Mucosa of descending colon (tissue), 3 donors: ENCODE data around the gene PRKAR2B. TPM values are rescaled to one million over a fixed set of nuclear protein-coding genes. Genes with fewer than 3 reads are reported as not detected.

ENCODE experiments used
- ATAC-seq: fragments of 200-7000 bp; cut with Tn5 transposase; one replicate; pipeline ENCODE4 v1.9.1; 2020; ENCODE audit warnings: mild to moderate bottlenecking, moderate library complexity
- DNase-seq, 3 donors: peaks; one replicate each; pipeline ENCODE4 v3.0.0-alpha.2; 2020
- H3K36me3 ChIP-seq: fragments of 200-600 bp; one replicate; pipeline ENCODE4 v1.8.0; 2021; ENCODE audit warnings: low read depth, mild to moderate bottlenecking
- H3K4me1 ChIP-seq: fragments of 200-600 bp; one replicate; pipeline ENCODE4 v1.8.0; 2021; ENCODE audit warnings: low read depth, mild to moderate bottlenecking
- H3K4me3 ChIP-seq: fragments of 200-600 bp; one replicate; pipeline ENCODE4 v1.8.0; 2021; ENCODE audit warnings: mild to moderate bottlenecking
- H3K9me3 ChIP-seq: fragments of 200-600 bp; one replicate; pipeline ENCODE4 v1.8.0; 2021; ENCODE audit warnings: mild to moderate bottlenecking
- CTCF ChIP-seq: fragments of 200-600 bp; IDR thresholded peaks from one replicate; pipeline ENCODE4 v1.8.0; 2022; ENCODE audit warnings: antibody characterized with exemption, mild to moderate bottlenecking
- intact Hi-C, 2 donors: fragments of 100-400 bp; cut with DNase I in 1 of 2; cut with micrococcal nuclease in 1 of 2; formaldehyde crosslinking; loops; one replicate each; pipeline versions ENCODE4 v1.11.0 to v1.11.1; 2022; cut with DNase I, micrococcal nuclease
- total RNA-seq, 3 donors: library from RNA; stranded (reverse); fragmentation: NEBNext Ultra II Directional in 2 of 3; extraction: Animal tissue kit (Norgen Biotek cat#: 25700) in 2 of 3; gene quantifications; one replicate each; pipeline versions ENCODE4 v1.2.1 to v1.2.4, GENCODE V29; 2021 to 2023
- donor health status: DM: no; HTN: no; CAD: no; lungs with moderate emphysema.
- donor health status: DM: no; HTN: no; CAD: no.
- donor health status: DM: no; HTN: yes; CAD: no.

PRKAR2B gene
- total RNA-seq, 3 donors from 2014 or later = 4.6 to 20.8 (median 6.4) TPM

GRCh38 chr7:107059468-107059867 is 15.0 kb downstream of the PRKAR2B start:
- H3K4me3 ChIP-seq = no peak overlapping the region
- H3K9me3 ChIP-seq = no peaks in the 10 kb centered on the region
- intact Hi-C loops = no loop called here
- ATAC-seq (no peak), DNase-seq (no peak)
- H3K4me1 ChIP-seq = no peaks in the 10 kb centered on the region
- H3K36me3 ChIP-seq = no peaks in the 10 kb centered on the region
- no peak for TF ChIP-seq CTCF

- no peak for TF ChIP-seq CTCF
- intact Hi-C loops = no loop called here
- no peak for DNase-seq
- no peaks in the 10 kb centered on the region for H3K36me3 ChIP-seq
- no peaks in the 10 kb centered on the region for H3K9me3 ChIP-seq
- no peak overlapping the region for H3K4me3 ChIP-seq
- ATAC-seq = no peak
- no peaks in the 10 kb centered on the region for H3K4me1 ChIP-seq
Observed at GRCh38 chr7:107063245-107064120, 19.0 kb downstream of the PRKAR2B start.

DNA sequence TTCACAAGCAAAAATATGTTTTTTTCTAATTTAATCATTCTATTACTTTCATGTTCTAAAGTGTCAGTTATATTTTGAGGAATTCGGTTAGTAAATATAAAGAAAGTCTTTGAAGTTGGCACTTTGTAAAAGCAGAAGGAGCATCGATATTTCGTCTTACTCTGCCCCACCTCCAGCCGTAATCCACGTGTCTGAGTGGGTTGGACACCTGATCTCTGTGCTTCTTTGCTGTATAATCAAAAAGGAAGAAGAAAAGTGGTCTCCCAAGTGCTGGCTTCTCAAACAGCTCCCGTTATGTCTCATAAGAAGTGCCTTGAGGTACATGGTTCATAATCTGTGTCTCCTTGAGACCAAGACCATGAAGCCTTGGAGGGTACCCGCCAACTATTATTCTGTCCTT is 19.8 kb downstream of the PRKAR2B start:
- H3K4me3 ChIP-seq = no peak overlapping the region
- no peak for TF ChIP-seq CTCF
- no peaks in the 10 kb centered on the region for H3K9me3 ChIP-seq
- no peaks in the 10 kb centered on the region for H3K4me1 ChIP-seq
- intact Hi-C loops = no loop called here
- no peak for DNase-seq
- ATAC-seq = no peak
- H3K36me3 ChIP-seq = no peaks in the 10 kb centered on the region

- intact Hi-C loops = no loop called here
- Histone ChIP-seq H3K4me3 (no peak overlapping the region), H3K9me3 (no peaks in the 10 kb centered on the region), H3K4me1 (no peaks in the 10 kb centered on the region), H3K36me3 (no peaks in the 10 kb centered on the region)
- no peak for TF ChIP-seq CTCF
- no peak for ATAC-seq
- no peak for DNase-seq
Observed at GRCh38 chr7:107065929-107066247, 21.4 kb downstream of the PRKAR2B start.

GRCh38 chr7:107068156-107068555 is 23.7 kb downstream of the PRKAR2B start:
- intact Hi-C loops = no loop called here
- no peak for ATAC-seq

More at GRCh38 chr7:107068156-107068555, 23.7 kb downstream of the PRKAR2B start:
- no peaks in the 10 kb centered on the region for H3K9me3 ChIP-seq
- H3K4me3 ChIP-seq = no peak overlapping the region
- no peak for TF ChIP-seq CTCF
- no peaks in the 10 kb centered on the region for H3K4me1 ChIP-seq
- no peak for DNase-seq
- no peaks in the 10 kb centered on the region for H3K36me3 ChIP-seq
